HCT116 (cell line): ENCODE results near the gene ACVR1B. TPM values are rescaled to one million over a fixed set of nuclear protein-coding genes. Genes with fewer than 3 reads are reported as not detected.

Experiments used
- ATAC-seq: fragments of 200-7000 bp; cut with Tn5 transposase; 2 replicates; pipeline ENCODE4 v1.9.1; 2020; ENCODE audit warnings: mild to moderate bottlenecking, moderate library complexity
- BruUV-seq: library from RNA; stranded (reverse); fragments of 400-500 nt; replicated peaks from 2 replicates; lab custom pipeline; 2021; lab: Mats Ljungman, UMichigan
- CTCF ChIA-PET: fragments of 300-600 bp; sonication (Branson Sonifier 250); formaldehyde crosslinking; loops from one replicate; lab custom pipeline; 2021; ENCODE audit warnings: antibody characterized with exemption; lab: Charles Lee
- POLR2A ChIA-PET: fragments of 300-600, 350-600 bp; sonication (Branson Sonifier 250); formaldehyde crosslinking; loops from one replicate; lab custom pipeline; 2021; ENCODE audit warnings: antibody characterized with exemption; lab: Charles Lee
- RAD21 ChIA-PET, 2 experiments: fragments of 300-600 bp; sonication (Branson Sonifier 250); formaldehyde crosslinking; loops; one replicate each; lab custom pipeline; 2023; ENCODE audit warnings: low total read pairs in 2 of 2; ENCODE audit not compliant: uncharacterized antibody in 2 of 2, unreplicated experiment in 2 of 2, low non-redundant PET in 1 of 2; lab: Charles Lee
- DNase-seq: peaks from one replicate; pipeline ENCODE4 v3.0.0-alpha.2; 2010; ENCODE audit warnings: low read depth, low spot score
- H2AFZ ChIP-seq: fragments of 200-600 bp; shearing (Covaris generic), sonication (generic); 2 replicates; pipeline ENCODE4 v1.6.1; 2017; ENCODE audit warnings: low read depth, mixed run types, mixed read lengths, antibody characterized with exemption, low read length; ENCODE audit not compliant: poor library complexity, severe bottlenecking
- H3K27ac ChIP-seq: 2 replicates; pipeline ENCODE4 v1.5.1; 2012; ENCODE audit warnings: low read depth, low read length
- H3K27me3 ChIP-seq: fragments of 200-600 bp; sonication (generic); 2 replicates; pipeline ENCODE4 v1.6.1; 2016; ENCODE audit warnings: mixed run types, low read length, mixed read lengths; ENCODE audit not compliant: insufficient read depth
- H3K36me3 ChIP-seq, 2 experiments: fragments of 200-500 bp in 1 of 2; fragments of 200-600 bp in 1 of 2; sonication (Bioruptor generic) in 1 of 2; sonication (generic) in 1 of 2; 2 replicates each; pipeline versions ENCODE4 v1.5.1 to v1.6.1; 2014 to 2016; ENCODE audit warnings: low read length in 2 of 2, inconsistent platforms in 1 of 2, mixed read lengths in 1 of 2, mixed run types in 1 of 2; ENCODE audit not compliant: insufficient read depth in 2 of 2, control insufficient read depth in 1 of 2
- H3K4me1 ChIP-seq, 2 experiments: fragments of 200-600 bp in 1 of 2; sonication (generic) in 1 of 2; 2 replicates each; pipeline versions ENCODE4 v1.5.1 to v1.6.1; 2012 to 2017; ENCODE audit warnings: low read length in 2 of 2, inconsistent platforms in 1 of 2, mild to moderate bottlenecking in 1 of 2, mixed read lengths in 1 of 2, mixed run types in 1 of 2, moderate library complexity in 1 of 2; ENCODE audit not compliant: insufficient read depth in 2 of 2, control insufficient read depth in 1 of 2
- H3K4me2 ChIP-seq: fragments of 200-600 bp; sonication (generic); 2 replicates; pipeline ENCODE4 v1.6.1; 2017; ENCODE audit warnings: mixed run types, low read length, mixed read lengths
- H3K4me3 ChIP-seq, 2 experiments: fragments of 200-600 bp in 1 of 2; sonication (generic) in 1 of 2; replicated peaks in 1 of 2; 2 replicates each; pipeline ENCODE4 v1.5.1; 2011 to 2016; ENCODE audit warnings: low read length in 2 of 2, control low read depth in 1 of 2, low read depth in 1 of 2, mild to moderate bottlenecking in 1 of 2, mixed read lengths in 1 of 2, mixed run types in 1 of 2
- H3K79me2 ChIP-seq: fragments of 200-600 bp; sonication (generic); 2 replicates; pipeline ENCODE4 v1.6.1; 2017; ENCODE audit warnings: mild to moderate bottlenecking, mixed run types, low read length, moderate library complexity, mixed read lengths; ENCODE audit not compliant: insufficient read depth
- H3K9ac ChIP-seq: fragments of 200-600 bp; sonication (generic); 2 replicates; pipeline ENCODE4 v1.6.1; 2016; ENCODE audit warnings: low read length, mixed read lengths
- H3K9me2 ChIP-seq: fragments of 200-600 bp; sonication (generic), shearing (Covaris generic); 2 replicates; pipeline ENCODE4 v1.6.1; 2017; ENCODE audit warnings: mixed run types, mild to moderate bottlenecking, moderate library complexity; ENCODE audit not compliant: insufficient read depth
- H3K9me3 ChIP-seq, 2 experiments: fragments of 200-500 bp in 1 of 2; fragments of 200-600 bp in 1 of 2; sonication (Bioruptor generic) in 1 of 2; sonication (generic) in 1 of 2; 2 replicates each; pipeline ENCODE4 v1.6.1; 2014 to 2017; ENCODE audit warnings: low read length in 2 of 2, mixed read lengths in 2 of 2, inconsistent platforms in 1 of 2, low read depth in 1 of 2, mild to moderate bottlenecking in 1 of 2, mixed run types in 1 of 2, moderate library complexity in 1 of 2; ENCODE audit not compliant: control insufficient read depth in 1 of 2, insufficient read depth in 1 of 2
- H4K20me1 ChIP-seq: fragments of 200-600 bp; sonication (generic), shearing (Covaris generic); 2 replicates; pipeline ENCODE4 v1.6.1; 2017; ENCODE audit warnings: mixed run types, mild to moderate bottlenecking, moderate library complexity; ENCODE audit not compliant: insufficient read depth
- ATF3 ChIP-seq: IDR thresholded peaks from 2 replicates; pipeline ENCODE4 v1.6.1; 2012
- CBX3 ChIP-seq: IDR thresholded peaks from 2 replicates; pipeline ENCODE4 v1.6.1; 2012; ENCODE audit warnings: low read depth
- CEBPB ChIP-seq: IDR thresholded peaks from 2 replicates; pipeline ENCODE4 v1.6.1; 2012; ENCODE audit warnings: low read depth
- CTCF ChIP-seq, 3 experiments: fragments of 200-600 bp in 1 of 3; sonication (generic) in 1 of 3; IDR thresholded peaks in 2 of 3; conservative IDR thresholded peaks in 1 of 3; 2 replicates each; pipeline ENCODE4 v1.5.1; 2012 to 2017; ENCODE audit warnings: low read depth in 2 of 3, low read length in 2 of 3, antibody characterized with exemption in 1 of 3, borderline replicate concordance in 1 of 3, control low read depth in 1 of 3, mild to moderate bottlenecking in 1 of 3, mixed read lengths in 1 of 3, mixed run types in 1 of 3, moderate library complexity in 1 of 3; ENCODE audit not compliant: insufficient read depth in 1 of 3
- EZH2 ChIP-seq: fragments of 200-600 bp; sonication (generic); IDR thresholded peaks from 2 replicates; pipeline ENCODE4 v1.6.1; 2017; ENCODE audit warnings: antibody characterized with exemption, mixed run types
- FOSL1 ChIP-seq: IDR thresholded peaks from 2 replicates; pipeline ENCODE4 v1.6.1; 2012; ENCODE audit warnings: low read depth
- JUND ChIP-seq: IDR thresholded peaks from 2 replicates; pipeline ENCODE4 v1.6.1; 2012
- RAD21 ChIP-seq: IDR thresholded peaks from 2 replicates; pipeline ENCODE4 v1.6.1; 2012; ENCODE audit warnings: low read depth, mild to moderate bottlenecking
- REST ChIP-seq: IDR thresholded peaks from 2 replicates; pipeline ENCODE4 v1.6.1; 2012; ENCODE audit warnings: low read depth
- SP1 ChIP-seq: IDR thresholded peaks from 2 replicates; pipeline ENCODE4 v1.6.1; 2012; ENCODE audit warnings: low read depth
- TCF7L2 ChIP-seq: IDR thresholded peaks from 2 replicates; pipeline ENCODE4 v1.7.0; 2011; ENCODE audit warnings: borderline replicate concordance, inconsistent platforms; ENCODE audit not compliant: insufficient read depth, insufficient read length; ENCODE audit errors: extremely low read depth
- ZBTB33 ChIP-seq: IDR thresholded peaks from 2 replicates; pipeline ENCODE4 v1.6.1; 2011; ENCODE audit warnings: mild to moderate bottlenecking, low read length, moderate library complexity; ENCODE audit not compliant: insufficient replicate concordance; ENCODE audit errors: extremely low read depth
- ZFX ChIP-seq: fragments of 450-650 bp; IDR thresholded peaks from 2 replicates; pipeline ENCODE4 v1.6.1; 2017
- ZNF274 ChIP-seq: fragments of 200-500 bp; sonication (Bioruptor generic); IDR thresholded peaks from 2 replicates; pipeline ENCODE4 v1.6.1; 2014; ENCODE audit warnings: mild to moderate bottlenecking, low read depth, low read length, inconsistent platforms
- intact Hi-C: fragments of 100-400 bp; cut with micrococcal nuclease; formaldehyde crosslinking; loops from 2 replicates; pipeline ENCODE4 v1.10.0; 2022
- total RNA-seq: library from RNA; stranded (reverse); gene quantifications from one replicate; pipeline ENCODE4 v1.2.1, GENCODE V29; 2021; ENCODE audit not compliant: unreplicated experiment

ACVR1B gene
- total RNA-seq, 1 experiment from 2014 or later = 22.7 TPM

- peak; percentile 97 for ATAC-seq
- no peaks in the 10 kb centered on the region for H3K27me3 ChIP-seq
- BruUV-seq = no TSS peak
- H3K9me2 ChIP-seq = no peaks in the 10 kb centered on the region
- no peaks in the 10 kb centered on the region for H3K79me2 ChIP-seq
- no peaks in the 10 kb centered on the region for H3K9me3 ChIP-seq
- intact Hi-C loops = loop anchor here (1.0 to 2.0 kb wide), 3 partner anchors 54 to 559 kb away; no protein-coding TSS in a partner anchor
- DNase-seq = no peak
- RAD21 ChIA-PET = interaction anchor here in 1 of 2 experiments (0.6 kb wide), 1 partner anchor 43 kb away, joined by 3 read pairs; no protein-coding TSS in a partner anchor
- no peak overlapping the region for H3K27ac ChIP-seq
- H3K4me2 ChIP-seq = no peak overlapping the region
- TF ChIP-seq CEBPB (no peak), REST (no peak), CBX3 (no peak), ATF3 (no peak), RAD21 (peak; percentile 82), ZFX (no peak), TCF7L2 (no peak), EZH2 (no peak), CTCF (IDR thresholded peaks at IDR 0.05 in 2 of 3, conservative IDR thresholded peaks at IDR 0.05 in 1 of 3; ENCODE audit: borderline replicate concordance in 1 of 3, insufficient read depth in 1 of 3, low read depth in 2 of 3, low read length in 2 of 3) (peak; percentile 82 to 98 (median 95)), FOSL1 (no peak), JUND (no peak), SP1 (no peak), ZBTB33 (no peak), ZNF274 (no peak)
- H3K9ac ChIP-seq = no peak overlapping the region
- H2AFZ ChIP-seq = no peak overlapping the region
- no peaks in the 10 kb centered on the region; the same call in 1 of the 2 replicates for H4K20me1 ChIP-seq
- no peaks in the 10 kb centered on the region for H3K4me1 ChIP-seq
- H3K4me3 ChIP-seq = no peak overlapping the region
- POLR2A ChIA-PET = no interaction called here
- peaks cover 29 to 40% of the 10 kb centered on the region in 2 experiments for H3K36me3 ChIP-seq
- CTCF ChIA-PET = interaction anchor here (0.7 to 1.8 kb wide), 4 partner anchors 12 to 88 kb away, joined by 3 to 4 read pairs (median 4); no protein-coding TSS in a partner anchor
Measured at GRCh38 chr12:51980051-51980808, 28.7 kb downstream of the ACVR1B start.
